ENCODE data around the gene GLB1L3.
"Not testable (repeated sequence)": the region's sequence is repeated elsewhere in the genome, so short reads cannot be mapped to it uniquely, and the experiment has no call there.

GLB1L3 gene

DNA sequence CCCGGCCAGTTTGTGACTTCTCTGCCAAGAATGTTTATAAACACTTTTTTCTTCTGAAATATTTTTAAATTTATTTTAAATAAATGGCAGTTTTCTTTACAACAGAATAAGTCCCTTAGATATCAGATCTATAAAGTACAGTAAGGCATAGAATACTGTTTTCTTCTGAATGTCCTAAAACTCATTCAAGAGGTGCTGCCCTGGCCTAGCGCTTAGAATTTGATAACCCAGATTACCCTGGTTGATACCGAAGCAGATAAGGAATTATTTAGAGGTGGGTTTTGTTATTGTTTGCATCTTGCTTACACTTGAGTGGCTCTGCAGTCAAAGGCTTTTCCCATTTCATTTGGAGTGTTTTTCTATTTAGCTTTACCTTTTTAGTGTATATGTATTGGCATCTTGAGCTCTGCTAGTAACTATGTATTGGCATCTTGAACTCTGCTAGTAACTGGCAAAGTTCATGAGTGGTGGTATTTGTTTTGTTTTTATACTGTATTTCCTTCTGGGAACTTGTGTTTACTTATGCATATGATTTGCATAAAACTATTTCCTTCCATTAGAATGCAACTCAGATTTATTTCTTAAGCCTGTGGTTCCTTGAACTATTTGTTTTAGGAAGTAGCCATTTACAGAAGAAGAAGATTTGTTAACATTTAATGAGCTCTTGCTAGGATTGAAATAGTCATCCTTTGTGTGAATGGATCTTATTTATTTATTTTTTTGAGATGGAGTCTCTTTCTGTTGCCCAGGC, 21.6 kb upstream of the GLB1L3 start (continued):
- TF ChIP-seq, protein P1, sequence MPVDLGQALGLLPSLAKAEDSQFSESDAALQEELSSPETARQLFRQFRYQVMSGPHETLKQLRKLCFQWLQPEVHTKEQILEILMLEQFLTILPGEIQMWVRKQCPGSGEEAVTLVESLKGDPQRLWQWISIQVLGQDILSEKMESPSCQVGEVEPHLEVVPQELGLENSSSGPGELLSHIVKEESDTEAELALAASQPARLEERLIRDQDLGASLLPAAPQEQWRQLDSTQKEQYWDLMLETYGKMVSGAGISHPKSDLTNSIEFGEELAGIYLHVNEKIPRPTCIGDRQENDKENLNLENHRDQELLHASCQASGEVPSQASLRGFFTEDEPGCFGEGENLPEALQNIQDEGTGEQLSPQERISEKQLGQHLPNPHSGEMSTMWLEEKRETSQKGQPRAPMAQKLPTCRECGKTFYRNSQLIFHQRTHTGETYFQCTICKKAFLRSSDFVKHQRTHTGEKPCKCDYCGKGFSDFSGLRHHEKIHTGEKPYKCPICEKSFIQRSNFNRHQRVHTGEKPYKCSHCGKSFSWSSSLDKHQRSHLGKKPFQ (tag by site-specific recombination; IDR thresholded peaks at IDR 0.05), result no peak
- TF ChIP-seq ZNF341 (tag by site-specific recombination; IDR thresholded peaks at IDR 0.05; ENCODE audit: low read depth) (no peak), ZBTB17 (tag by site-specific recombination; IDR thresholded peaks at IDR 0.05) (no peak)

DNA sequence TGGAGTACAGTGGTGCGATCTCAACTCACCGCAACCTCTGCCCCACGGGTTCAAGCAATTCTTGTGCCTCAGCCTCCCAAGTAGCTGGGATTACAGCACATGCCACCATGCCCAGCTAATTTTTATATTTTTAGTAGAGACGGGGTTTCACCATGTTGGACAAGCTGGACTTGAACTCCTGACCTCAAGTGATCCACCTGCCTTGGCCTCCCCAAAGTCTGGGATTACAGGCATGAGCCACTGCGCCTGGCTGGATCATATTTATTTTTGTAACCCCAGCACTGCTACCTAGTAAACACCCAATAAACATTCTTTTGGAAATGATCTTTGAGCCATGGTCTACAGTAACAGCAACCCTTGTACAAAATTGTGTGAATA, 21.0 kb upstream of the GLB1L3 start:
- not testable (repeated sequence) for H3K9me3 ChIP-seq (ENCODE audit: control insufficient read depth, insufficient read depth, low read depth, low read length); H3K27ac ChIP-seq (ENCODE audit: extremely low read depth, low read depth, low read length); H3K4me3 ChIP-seq (ENCODE audit: low read depth, low read length); H3K4me1 ChIP-seq (ENCODE audit: control insufficient read depth, insufficient read depth, low read length)
- CTCF ChIA-PET, result interaction anchor here (0.6 to 1.2 kb wide), 2 partner anchors 21 to 155 kb away, joined by 3 to 5 read pairs; no protein-coding TSS in a partner anchor
- POLR2A ChIA-PET, result interaction anchor here (2.2 to 4.0 kb wide), 2 partner anchors 18 to 31 kb away, joined by 11 to 35 read pairs; partner anchors contain the start of genes NCAPD3 and VPS26B
- peaks cover 0 to 46% of the 10 kb centered on the region in 2 experiments; a peak in 1 of 3 replicates for H3K36me3 ChIP-seq (ENCODE audit: control insufficient read depth in 2 of 2, insufficient read depth in 1 of 2, low read length in 2 of 2)

- Histone ChIP-seq H3K9me3 (ENCODE audit: control insufficient read depth, insufficient read depth, low read depth, low read length) (no peaks in the 10 kb centered on the region), H3K4me3 (ENCODE audit: low read depth, low read length) (no peak overlapping the region), H3K36me3 (ENCODE audit: control insufficient read depth in 2 of 2, insufficient read depth in 1 of 2, low read length in 2 of 2) (peaks cover 0 to 52% of the 10 kb centered on the region in 2 experiments; a peak in 1 of 3 replicates), H3K4me1 (ENCODE audit: control insufficient read depth, insufficient read depth, low read length) (no peaks in the 10 kb centered on the region), H3K27ac (ENCODE audit: extremely low read depth, low read depth, low read length) (no peak overlapping the region)
- CTCF ChIA-PET, result interaction anchor here (0.5 kb wide), 1 partner anchor 1460 kb away, joined by 4 read pairs; no protein-coding TSS in a partner anchor
- TF ChIP-seq ZNF529 (tag by site-specific recombination; IDR thresholded peaks at IDR 0.05; ENCODE audit: insufficient replicate concordance), result no peak
- TF ChIP-seq, protein P2, sequence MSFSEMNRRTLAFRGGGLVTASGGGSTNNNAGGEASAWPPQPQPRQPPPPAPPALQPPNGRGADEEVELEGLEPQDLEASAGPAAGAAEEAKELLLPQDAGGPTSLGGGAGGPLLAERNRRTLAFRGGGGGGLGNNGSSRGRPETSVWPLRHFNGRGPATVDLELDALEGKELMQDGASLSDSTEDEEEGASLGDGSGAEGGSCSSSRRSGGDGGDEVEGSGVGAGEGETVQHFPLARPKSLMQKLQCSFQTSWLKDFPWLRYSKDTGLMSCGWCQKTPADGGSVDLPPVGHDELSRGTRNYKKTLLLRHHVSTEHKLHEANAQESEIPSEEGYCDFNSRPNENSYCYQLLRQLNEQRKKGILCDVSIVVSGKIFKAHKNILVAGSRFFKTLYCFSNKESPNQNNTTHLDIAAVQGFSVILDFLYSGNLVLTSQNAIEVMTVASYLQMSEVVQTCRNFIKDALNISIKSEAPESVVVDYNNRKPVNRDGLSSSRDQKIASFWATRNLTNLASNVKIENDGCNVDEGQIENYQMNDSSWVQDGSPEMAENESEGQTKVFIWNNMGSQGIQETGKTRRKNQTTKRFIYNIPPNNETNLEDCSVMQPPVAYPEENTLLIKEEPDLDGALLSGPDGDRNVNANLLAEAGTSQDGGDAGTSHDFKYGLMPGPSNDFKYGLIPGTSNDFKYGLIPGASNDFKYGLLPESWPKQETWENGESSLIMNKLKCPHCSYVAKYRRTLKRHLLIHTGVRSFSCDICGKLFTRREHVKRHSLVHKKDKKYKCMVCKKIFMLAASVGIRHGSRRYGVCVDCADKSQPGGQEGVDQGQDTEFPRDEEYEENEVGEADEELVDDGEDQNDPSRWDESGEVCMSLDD (tag by site-specific recombination; IDR thresholded peaks at IDR 0.05), result no peak
- no peak for TF ChIP-seq ZSCAN16 (tag by site-specific recombination; IDR thresholded peaks at IDR 0.05)
- no peak for TF ChIP-seq ZNF600 (tag by site-specific recombination; IDR thresholded peaks at IDR 0.05)
- TF ChIP-seq AEBP2 (tag by site-specific recombination; IDR thresholded peaks at IDR 0.05; ENCODE audit: borderline replicate concordance), result no peak
- no peak for TF ChIP-seq ZFP37 (tag by site-specific recombination; IDR thresholded peaks at IDR 0.05)
- no peak for TF ChIP-seq ZNF549 (tag by site-specific recombination; IDR thresholded peaks at IDR 0.05)
- no peak for TF ChIP-seq ZNF558 (tag by site-specific recombination; IDR thresholded peaks at IDR 0.05)
- no peak for TF ChIP-seq ZFP41 (tag by site-specific recombination; IDR thresholded peaks at IDR 0.05; ENCODE audit: borderline replicate concordance)
- no peak for TF ChIP-seq ZNF660 (tag by site-specific recombination; IDR thresholded peaks at IDR 0.05)
- TF ChIP-seq ZNF837 (tag by site-specific recombination; IDR thresholded peaks at IDR 0.05), result no peak
- TF ChIP-seq KLF9 (tag by site-specific recombination; IDR thresholded peaks at IDR 0.05; ENCODE audit: low read depth), result no peak
- TF ChIP-seq, protein P3, sequence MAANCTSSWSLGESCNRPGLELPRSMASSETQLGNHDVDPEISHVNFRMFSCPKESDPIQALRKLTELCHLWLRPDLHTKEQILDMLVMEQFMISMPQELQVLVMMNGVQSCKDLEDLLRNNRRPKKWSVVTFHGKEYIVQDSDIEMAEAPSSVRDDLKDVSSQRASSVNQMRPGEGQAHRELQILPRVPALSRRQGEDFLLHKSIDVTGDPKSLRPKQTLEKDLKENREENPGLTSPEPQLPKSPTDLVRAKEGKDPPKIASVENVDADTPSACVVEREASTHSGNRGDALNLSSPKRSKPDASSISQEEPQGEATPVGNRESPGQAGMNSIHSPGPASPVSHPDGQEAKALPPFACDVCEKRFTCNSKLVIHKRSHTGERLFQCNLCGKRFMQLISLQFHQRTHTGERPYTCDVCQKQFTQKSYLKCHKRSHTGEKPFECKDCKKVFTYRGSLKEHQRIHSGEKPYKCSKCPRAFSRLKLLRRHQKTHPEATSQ (tag by site-specific recombination; IDR thresholded peaks at IDR 0.05), result no peak
- no peak for TF ChIP-seq ZNF488 (tag by site-specific recombination; IDR thresholded peaks at IDR 0.05)
- no peak for TF ChIP-seq ZNF404 (tag by site-specific recombination; IDR thresholded peaks at IDR 0.05)
- no peak for TF ChIP-seq ZNF623 (tag by site-specific recombination; IDR thresholded peaks at IDR 0.05)
- TF ChIP-seq, protein P4, sequence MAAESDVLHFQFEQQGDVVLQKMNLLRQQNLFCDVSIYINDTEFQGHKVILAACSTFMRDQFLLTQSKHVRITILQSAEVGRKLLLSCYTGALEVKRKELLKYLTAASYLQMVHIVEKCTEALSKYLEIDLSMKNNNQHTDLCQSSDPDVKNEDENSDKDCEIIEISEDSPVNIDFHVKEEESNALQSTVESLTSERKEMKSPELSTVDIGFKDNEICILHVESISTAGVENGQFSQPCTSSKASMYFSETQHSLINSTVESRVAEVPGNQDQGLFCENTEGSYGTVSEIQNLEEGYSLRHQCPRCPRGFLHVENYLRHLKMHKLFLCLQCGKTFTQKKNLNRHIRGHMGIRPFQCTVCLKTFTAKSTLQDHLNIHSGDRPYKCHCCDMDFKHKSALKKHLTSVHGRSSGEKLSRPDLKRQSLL (tag by site-specific recombination; IDR thresholded peaks at IDR 0.05), result no peak
- no peak for TF ChIP-seq SETDB1 (IDR thresholded peaks at IDR 0.05; ENCODE audit: insufficient read length, low read length)
- no peak for TF ChIP-seq PRDM1 (tag by site-specific recombination; IDR thresholded peaks at IDR 0.05)
- POLR2A ChIA-PET, result no interaction called here
These were observed 19.1 kb upstream of the GLB1L3 start for GRCh38 chr11:134257101-134257500.
